Measurements from ENCODE around the gene MBD6. TPM values are rescaled to one million over a fixed set of nuclear protein-coding genes. Genes with fewer than 3 reads are reported as not detected.
A peak's percentile ranks its signal among the peaks of the same experiment; 100 is the strongest.
"Not testable (repeated sequence)": the region's sequence is repeated elsewhere in the genome, so short reads cannot be mapped to it uniquely, and the experiment has no call there.

The MBD6 gene
- total RNA-seq, 1 experiment from 2014 or later: 140 TPM

- CTCF ChIA-PET: no interaction called here
- Histone ChIP-seq H3K4me1 (ENCODE audit: insufficient read depth, low read length, poor library complexity, severe bottlenecking) (peaks cover 16% of the 10 kb centered on the region), H3K36me3 (ENCODE audit: insufficient read depth, low read length, poor library complexity, severe bottlenecking) (peaks cover 93% of the 10 kb centered on the region), H3K27ac (ENCODE audit: low read depth, low read length, poor library complexity, severe bottlenecking) (no peak overlapping the region), H3K4me3 (ENCODE audit: low read depth, low read length, poor library complexity, severe bottlenecking) (no peak overlapping the region), H3K9me3 (ENCODE audit: low read depth, low read length, poor library complexity, severe bottlenecking) (no peaks in the 10 kb centered on the region), H3K27me3 (replicated peaks; ENCODE audit: insufficient read depth, low read depth, low read length, poor library complexity) (no peaks in the 10 kb centered on the region)
- BruUV-seq (replicated peaks): no TSS peak
- POLR2A ChIA-PET (ENCODE audit: low non-redundant PET): no interaction called here
- TF ChIP-seq, protein P1, sequence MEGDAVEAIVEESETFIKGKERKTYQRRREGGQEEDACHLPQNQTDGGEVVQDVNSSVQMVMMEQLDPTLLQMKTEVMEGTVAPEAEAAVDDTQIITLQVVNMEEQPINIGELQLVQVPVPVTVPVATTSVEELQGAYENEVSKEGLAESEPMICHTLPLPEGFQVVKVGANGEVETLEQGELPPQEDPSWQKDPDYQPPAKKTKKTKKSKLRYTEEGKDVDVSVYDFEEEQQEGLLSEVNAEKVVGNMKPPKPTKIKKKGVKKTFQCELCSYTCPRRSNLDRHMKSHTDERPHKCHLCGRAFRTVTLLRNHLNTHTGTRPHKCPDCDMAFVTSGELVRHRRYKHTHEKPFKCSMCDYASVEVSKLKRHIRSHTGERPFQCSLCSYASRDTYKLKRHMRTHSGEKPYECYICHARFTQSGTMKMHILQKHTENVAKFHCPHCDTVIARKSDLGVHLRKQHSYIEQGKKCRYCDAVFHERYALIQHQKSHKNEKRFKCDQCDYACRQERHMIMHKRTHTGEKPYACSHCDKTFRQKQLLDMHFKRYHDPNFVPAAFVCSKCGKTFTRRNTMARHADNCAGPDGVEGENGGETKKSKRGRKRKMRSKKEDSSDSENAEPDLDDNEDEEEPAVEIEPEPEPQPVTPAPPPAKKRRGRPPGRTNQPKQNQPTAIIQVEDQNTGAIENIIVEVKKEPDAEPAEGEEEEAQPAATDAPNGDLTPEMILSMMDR (conservative IDR thresholded peaks at IDR 0.05; ENCODE audit: low read depth, low read length): no peak
- TF ChIP-seq EZH2 (IDR thresholded peaks at IDR 0.05; ENCODE audit: borderline replicate concordance, low read depth, low read length, poor library complexity, severe bottlenecking): no peak
- intact Hi-C loops (cut with micrococcal nuclease; ENCODE audit: unreplicated experiment): no loop called here
- no peak for DNase-seq (ENCODE audit: low spot score)
Measured at GRCh38 chr12:57513266-57513665, 9.4 kb upstream of the MBD6 start.

- H3K27me3 ChIP-seq (replicated peaks; ENCODE audit: insufficient read depth, low read depth, low read length, poor library complexity); H3K4me3 ChIP-seq (ENCODE audit: low read depth, low read length, poor library complexity, severe bottlenecking); DNase-seq (ENCODE audit: low spot score); intact Hi-C loops (cut with micrococcal nuclease; ENCODE audit: unreplicated experiment); H3K9me3 ChIP-seq (ENCODE audit: low read depth, low read length, poor library complexity, severe bottlenecking); BruUV-seq (replicated peaks); H3K27ac ChIP-seq (ENCODE audit: low read depth, low read length, poor library complexity, severe bottlenecking); POLR2A ChIA-PET (ENCODE audit: low non-redundant PET): not testable (repeated sequence)
- CTCF ChIA-PET: interaction anchor here (0.7 kb wide), 1 partner anchor 478 kb away, joined by 3 read pairs; no protein-coding TSS in a partner anchor
- peaks cover 18% of the 10 kb centered on the region for H3K4me1 ChIP-seq (ENCODE audit: insufficient read depth, low read length, poor library complexity, severe bottlenecking)
- peaks cover 97% of the 10 kb centered on the region for H3K36me3 ChIP-seq (ENCODE audit: insufficient read depth, low read length, poor library complexity, severe bottlenecking)
Measured at GRCh38 chr12:57513677-57514076, 8.9 kb upstream of the MBD6 start.

- POLR2A ChIA-PET (ENCODE audit: low non-redundant PET): interaction anchor here (0.6 kb wide), 1 partner anchor 48 kb away, joined by 4 read pairs; no protein-coding TSS in a partner anchor
- intact Hi-C loops (cut with micrococcal nuclease; ENCODE audit: unreplicated experiment); H3K9me3 ChIP-seq (ENCODE audit: low read depth, low read length, poor library complexity, severe bottlenecking); H3K27me3 ChIP-seq (replicated peaks; ENCODE audit: insufficient read depth, low read depth, low read length, poor library complexity); BruUV-seq (replicated peaks); H3K27ac ChIP-seq (ENCODE audit: low read depth, low read length, poor library complexity, severe bottlenecking); H3K4me3 ChIP-seq (ENCODE audit: low read depth, low read length, poor library complexity, severe bottlenecking); DNase-seq (ENCODE audit: low spot score): not testable (repeated sequence)
- CTCF ChIA-PET: interaction anchor here (0.7 kb wide), 1 partner anchor 479 kb away, joined by 3 read pairs; no protein-coding TSS in a partner anchor
- Histone ChIP-seq H3K4me1 (ENCODE audit: insufficient read depth, low read length, poor library complexity, severe bottlenecking) (peaks cover 18% of the 10 kb centered on the region), H3K36me3 (ENCODE audit: insufficient read depth, low read length, poor library complexity, severe bottlenecking) (peaks cover 98% of the 10 kb centered on the region)
Measured at GRCh38 chr12:57514246-57514645, 8.4 kb upstream of the MBD6 start.

DNA sequence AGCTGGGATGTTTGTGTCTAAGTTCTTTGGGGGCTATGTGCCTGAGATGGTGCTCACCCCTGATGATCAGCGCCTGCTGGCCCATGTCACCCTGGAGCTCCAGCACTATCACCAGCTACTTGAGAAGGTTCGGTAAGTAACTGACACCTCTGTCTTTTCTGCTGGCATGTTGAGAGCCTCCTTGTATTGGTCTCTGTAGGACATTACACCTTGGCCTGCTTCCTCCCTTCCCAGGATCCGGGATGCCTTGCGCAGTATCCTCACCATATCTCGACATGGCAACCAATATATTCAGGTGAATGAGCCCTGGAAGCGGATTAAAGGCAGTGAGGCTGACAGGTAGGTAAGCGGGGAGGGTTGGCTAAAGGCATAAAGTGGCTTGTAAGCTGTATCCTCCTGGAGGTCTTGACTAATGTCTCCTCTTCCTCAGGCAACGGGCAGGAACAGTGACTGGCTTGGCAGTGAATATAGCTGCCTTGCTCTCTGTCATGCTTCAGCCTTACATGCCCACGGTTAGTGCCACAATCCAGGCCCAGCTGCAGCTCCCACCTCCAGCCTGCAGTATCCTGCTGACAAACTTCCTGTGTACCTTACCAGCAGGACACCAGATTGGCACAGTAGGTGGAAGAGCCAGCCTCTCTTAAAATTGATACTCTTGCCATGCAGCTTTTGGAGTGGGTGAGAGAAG is 7.8 kb upstream of the MBD6 start:
- DNase-seq (ENCODE audit: low spot score): no peak
- H3K4me3 ChIP-seq (ENCODE audit: low read depth, low read length, poor library complexity, severe bottlenecking): no peak overlapping the region
- intact Hi-C loops (cut with micrococcal nuclease; ENCODE audit: unreplicated experiment): no loop called here
- no TSS peak for BruUV-seq (replicated peaks)
- H3K27me3 ChIP-seq (replicated peaks; ENCODE audit: insufficient read depth, low read depth, low read length, poor library complexity): no peaks in the 10 kb centered on the region
- POLR2A ChIA-PET (ENCODE audit: low non-redundant PET): interaction anchor here (0.6 to 0.8 kb wide), 2 partner anchors 15 to 47 kb away, joined by 4 read pairs; no protein-coding TSS in a partner anchor
- H3K9me3 ChIP-seq (ENCODE audit: low read depth, low read length, poor library complexity, severe bottlenecking): no peaks in the 10 kb centered on the region
- CTCF ChIA-PET: no interaction called here
- H3K36me3 ChIP-seq (ENCODE audit: insufficient read depth, low read length, poor library complexity, severe bottlenecking): peaks cover 99% of the 10 kb centered on the region
- no peak for TF ChIP-seq EZH2 (IDR thresholded peaks at IDR 0.05; ENCODE audit: borderline replicate concordance, low read depth, low read length, poor library complexity, severe bottlenecking)
- TF ChIP-seq, protein P1 (conservative IDR thresholded peaks at IDR 0.05; ENCODE audit: low read depth, low read length): no peak
- peaks cover 18% of the 10 kb centered on the region for H3K4me1 ChIP-seq (ENCODE audit: insufficient read depth, low read length, poor library complexity, severe bottlenecking)
- H3K27ac ChIP-seq (ENCODE audit: low read depth, low read length, poor library complexity, severe bottlenecking): peak overlapping the region; percentile 58

All from A673 (cell line).